ENCODE measurements around the gene IGFBPL1.
"Not testable (repeated sequence)": the region's sequence is repeated elsewhere in the genome, so short reads cannot be mapped to it uniquely, and the experiment has no call there.

Gene IGFBPL1

GRCh38 chr9:38405785-38406184 is 18.5 kb downstream of the IGFBPL1 start:
- no peak for DNase-seq (ENCODE audit: low spot score)
- POLR2A ChIA-PET (ENCODE audit: low non-redundant PET) = no interaction called here
- TF ChIP-seq CTCF (conservative IDR thresholded peaks at IDR 0.05; ENCODE audit: low read depth) = no peak
- H3K27ac ChIP-seq = no peak overlapping the region
- CTCF ChIA-PET = no interaction called here

- no peak overlapping the region for H3K27ac ChIP-seq
- TF ChIP-seq CTCF (conservative IDR thresholded peaks at IDR 0.05; ENCODE audit: low read depth) = no peak
- POLR2A ChIA-PET (ENCODE audit: low non-redundant PET) = no interaction called here
- no peak for DNase-seq (ENCODE audit: low spot score)
- CTCF ChIA-PET = interaction anchor here (0.6 kb wide), 1 partner anchor 12 kb away, joined by 3 read pairs; no protein-coding TSS in a partner anchor
Observed at GRCh38 chr9:38404314-38404713, 19.9 kb downstream of the IGFBPL1 start.

- DNase-seq (ENCODE audit: low spot score) = no peak
- ChIA-PET CTCF (no interaction called here), POLR2A (ENCODE audit: low non-redundant PET) (no interaction called here)
- no peak for TF ChIP-seq CTCF (conservative IDR thresholded peaks at IDR 0.05; ENCODE audit: low read depth)
- no peak overlapping the region for H3K27ac ChIP-seq
Observed at GRCh38 chr9:38401994-38402393, 22.3 kb downstream of the IGFBPL1 start.

- DNase-seq (ENCODE audit: low spot score); H3K27ac ChIP-seq; POLR2A ChIA-PET (ENCODE audit: low non-redundant PET): not testable (repeated sequence)
- CTCF ChIA-PET = interaction anchor here (0.7 kb wide), 1 partner anchor 311 kb away, joined by 3 read pairs; no protein-coding TSS in a partner anchor
Observed at GRCh38 chr9:38399191-38399590, 25.1 kb downstream of the IGFBPL1 start.

- no peak for DNase-seq (ENCODE audit: low spot score)
- POLR2A ChIA-PET (ENCODE audit: low non-redundant PET) = no interaction called here
Observed at GRCh38 chr9:38396371-38396671, 27.9 kb downstream of the IGFBPL1 start.

GRCh38 chr9:38395653-38396370 is 28.4 kb downstream of the IGFBPL1 start:
- POLR2A ChIA-PET (ENCODE audit: low non-redundant PET) = no interaction called here
- DNase-seq (ENCODE audit: low spot score) = no peak
- CTCF ChIA-PET = no interaction called here
- H3K27ac ChIP-seq = no peak overlapping the region
- TF ChIP-seq CTCF (conservative IDR thresholded peaks at IDR 0.05; ENCODE audit: low read depth) = no peak

More at GRCh38 chr9:38396371-38396671, 27.9 kb downstream of the IGFBPL1 start:
- no peak for TF ChIP-seq CTCF (conservative IDR thresholded peaks at IDR 0.05; ENCODE audit: low read depth)
- CTCF ChIA-PET = no interaction called here
- H3K27ac ChIP-seq = no peak overlapping the region

GRCh38 chr9:38394416-38394815 is 29.8 kb downstream of the IGFBPL1 start:
- no peak for TF ChIP-seq CTCF (conservative IDR thresholded peaks at IDR 0.05; ENCODE audit: low read depth)
- H3K27ac ChIP-seq = peak overlapping the region; percentile 2; the same call in 1 of the 2 replicates
- CTCF ChIA-PET = no interaction called here
- POLR2A ChIA-PET (ENCODE audit: low non-redundant PET) = no interaction called here
- no peak for DNase-seq (ENCODE audit: low spot score)
